Endodermal cell (in vitro differentiated cells): ENCODE results near the gene CRYBG3. TPM values are rescaled to one million over a fixed set of nuclear protein-coding genes. Genes with fewer than 3 reads are reported as not detected.
A peak's percentile ranks its signal among the peaks of the same experiment; 100 is the strongest.

ENCODE experiments used
- DNase-seq: peaks from one replicate; pipeline ENCODE4 v3.0.0-alpha.2; 2017
- H3K27ac ChIP-seq: 2 replicates; pipeline ENCODE4 v1.5.1; 2013; ENCODE audit warnings: mild to moderate bottlenecking, low read depth, low read length, moderate library complexity
- H3K27me3 ChIP-seq: 2 replicates; pipeline ENCODE4 v1.6.1; 2013; ENCODE audit warnings: mild to moderate bottlenecking, low read length, moderate library complexity; ENCODE audit not compliant: insufficient read depth, control insufficient read depth, poor library complexity, severe bottlenecking
- H3K36me3 ChIP-seq: 2 replicates; pipeline ENCODE4 v1.7.0; 2013; ENCODE audit warnings: mild to moderate bottlenecking, low read length, moderate library complexity; ENCODE audit not compliant: control insufficient read depth, insufficient read depth
- H3K4me1 ChIP-seq: one replicate; pipeline ENCODE4 v1.7.0; 2013; ENCODE audit warnings: low read length; ENCODE audit not compliant: control insufficient read depth, insufficient read depth
- H3K4me3 ChIP-seq: 2 replicates; pipeline ENCODE4 v1.5.1; 2013; ENCODE audit warnings: mild to moderate bottlenecking, low read length, moderate library complexity
- H3K9ac ChIP-seq: 2 replicates; pipeline ENCODE4 v1.6.1; 2013; ENCODE audit warnings: mild to moderate bottlenecking, low read length, moderate library complexity; ENCODE audit not compliant: poor library complexity, severe bottlenecking; ENCODE audit errors: extremely low read depth
- H3K9me3 ChIP-seq: 2 replicates; pipeline ENCODE4 v1.6.1; 2013; ENCODE audit warnings: mild to moderate bottlenecking, low read length, moderate library complexity; ENCODE audit not compliant: control insufficient read depth
- H3K27ac Mint-ChIP-seq: 2 replicates; pipeline ENCODE4 v1.8.0; 2020; ENCODE audit warnings: mixed read lengths
- H3K27me3 Mint-ChIP-seq: 2 replicates; pipeline ENCODE4 v1.8.0; 2021; ENCODE audit warnings: mild to moderate bottlenecking, mixed read lengths; ENCODE audit not compliant: insufficient read depth
- H3K36me3 Mint-ChIP-seq: 2 replicates; pipeline ENCODE4 v1.8.0; 2020; ENCODE audit warnings: low read depth, mixed read lengths
- H3K4me1 Mint-ChIP-seq: 2 replicates; pipeline ENCODE4 v1.8.0; 2020; ENCODE audit warnings: mixed read lengths
- H3K4me3 Mint-ChIP-seq: 2 replicates; pipeline ENCODE4 v1.8.0; 2020; ENCODE audit warnings: mild to moderate bottlenecking, moderate library complexity, mixed read lengths
- H3K9me3 Mint-ChIP-seq: 2 replicates; pipeline ENCODE4 v1.8.0; 2020; ENCODE audit warnings: mild to moderate bottlenecking, mixed read lengths
- WGBS, 2 experiments: methylation state at CpG; one replicate each; pipeline versions ENCODE4 v1.1.5 to v1.1.7; 2013; ENCODE audit warnings: missing lambda C conversion rate in 2 of 2, mixed read lengths in 1 of 2; ENCODE audit not compliant: insufficient coverage in 1 of 2, insufficient read length in 1 of 2; 5-methylcytosine and 5-hydroxymethylcytosine counted together
- total RNA-seq, 2 donors: library from RNA; stranded (reverse); fragmentation: NEBNext Ultra II Directional in 1 of 2; extraction: Animal tissue kit (Norgen Biotek cat#: 25700) in 1 of 2; gene quantifications; 2 replicates in 1 of 2; 3 replicates in 1 of 2; pipeline ENCODE4 v1.2.1, GENCODE V29; 2021
- TF ChIP-seq, protein P1 (sequence below): fragments of 200-600 bp; sonication (generic); conservative IDR thresholded peaks from 2 replicates; pipeline ENCODE4 v1.5.0; 2021; ENCODE audit warnings: antibody characterized with exemption, mild to moderate bottlenecking

Gene CRYBG3
- total RNA-seq, 2 donors from 2014 or later: 9.7 to 10.8 TPM

GRCh38 chr3:97793420-97794019, 28.3 kb upstream of the CRYBG3 start:
- Mint-ChIP-seq H3K36me3 (peaks cover 3% of the 10 kb centered on the region), H3K4me1 (no peaks in the 10 kb centered on the region), H3K27ac (no peak overlapping the region), H3K27me3 (no peaks in the 10 kb centered on the region), H3K4me3 (no peak overlapping the region), H3K9me3 (no peaks in the 10 kb centered on the region)
- no peaks in the 10 kb centered on the region for H3K4me1 ChIP-seq
- H3K9me3 ChIP-seq: no peaks in the 10 kb centered on the region
- no peak overlapping the region for H3K27ac ChIP-seq
- no peak overlapping the region for H3K4me3 ChIP-seq
- H3K9ac ChIP-seq: no peak overlapping the region
- TF ChIP-seq, protein P1, sequence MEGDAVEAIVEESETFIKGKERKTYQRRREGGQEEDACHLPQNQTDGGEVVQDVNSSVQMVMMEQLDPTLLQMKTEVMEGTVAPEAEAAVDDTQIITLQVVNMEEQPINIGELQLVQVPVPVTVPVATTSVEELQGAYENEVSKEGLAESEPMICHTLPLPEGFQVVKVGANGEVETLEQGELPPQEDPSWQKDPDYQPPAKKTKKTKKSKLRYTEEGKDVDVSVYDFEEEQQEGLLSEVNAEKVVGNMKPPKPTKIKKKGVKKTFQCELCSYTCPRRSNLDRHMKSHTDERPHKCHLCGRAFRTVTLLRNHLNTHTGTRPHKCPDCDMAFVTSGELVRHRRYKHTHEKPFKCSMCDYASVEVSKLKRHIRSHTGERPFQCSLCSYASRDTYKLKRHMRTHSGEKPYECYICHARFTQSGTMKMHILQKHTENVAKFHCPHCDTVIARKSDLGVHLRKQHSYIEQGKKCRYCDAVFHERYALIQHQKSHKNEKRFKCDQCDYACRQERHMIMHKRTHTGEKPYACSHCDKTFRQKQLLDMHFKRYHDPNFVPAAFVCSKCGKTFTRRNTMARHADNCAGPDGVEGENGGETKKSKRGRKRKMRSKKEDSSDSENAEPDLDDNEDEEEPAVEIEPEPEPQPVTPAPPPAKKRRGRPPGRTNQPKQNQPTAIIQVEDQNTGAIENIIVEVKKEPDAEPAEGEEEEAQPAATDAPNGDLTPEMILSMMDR: peak; percentile 90
- H3K27me3 ChIP-seq: no peaks in the 10 kb centered on the region
- peaks cover under 1% of the 10 kb centered on the region for H3K36me3 ChIP-seq
- no peak for DNase-seq

- no peaks in the 10 kb centered on the region for H3K27me3 Mint-ChIP-seq
- H3K4me3 ChIP-seq: no peak overlapping the region
- peaks cover 5% of the 10 kb centered on the region for H3K36me3 Mint-ChIP-seq
- H3K27ac ChIP-seq: no peak overlapping the region
- H3K4me1 ChIP-seq: no peaks in the 10 kb centered on the region
- no peaks in the 10 kb centered on the region for H3K4me1 Mint-ChIP-seq
- DNase-seq: no peak
- no peaks in the 10 kb centered on the region for H3K36me3 ChIP-seq
- H3K9ac ChIP-seq: no peak overlapping the region
- 90 to 91% methylated on average over 2 to 4 of the region's 4 CpGs for WGBS, 2 experiments
- TF ChIP-seq, protein P1: no peak
- no peak overlapping the region for H3K4me3 Mint-ChIP-seq
- H3K27ac Mint-ChIP-seq: no peak overlapping the region
- H3K9me3 ChIP-seq: no peaks in the 10 kb centered on the region
- H3K9me3 Mint-ChIP-seq: no peaks in the 10 kb centered on the region
- H3K27me3 ChIP-seq: no peaks in the 10 kb centered on the region
These were observed 25.9 kb upstream of the CRYBG3 start for GRCh38 chr3:97795951-97796350.

- H3K27ac Mint-ChIP-seq: no peak overlapping the region
- TF ChIP-seq, protein P1: no peak
- no peak for DNase-seq
- no peak overlapping the region for H3K4me3 Mint-ChIP-seq
- H3K27me3 Mint-ChIP-seq: no peaks in the 10 kb centered on the region
- Histone ChIP-seq H3K9me3 (no peaks in the 10 kb centered on the region), H3K4me1 (no peaks in the 10 kb centered on the region), H3K4me3 (no peak overlapping the region), H3K27me3 (no peaks in the 10 kb centered on the region), H3K36me3 (no peaks in the 10 kb centered on the region), H3K9ac (no peak overlapping the region), H3K27ac (no peak overlapping the region)
- 88% methylated on average over 3 of the region's 3 CpGs; no CpG with 5 or more reads in 1 of the 2 experiments for WGBS, 2 experiments
- H3K9me3 Mint-ChIP-seq: peaks cover 14% of the 10 kb centered on the region
- peaks cover 15% of the 10 kb centered on the region for H3K4me1 Mint-ChIP-seq
- peaks cover 9% of the 10 kb centered on the region for H3K36me3 Mint-ChIP-seq
These were observed 17.3 kb upstream of the CRYBG3 start for GRCh38 chr3:97804471-97804870.
